ENCODE results near the gene GNB5.
"Not testable (repeated sequence)": the region's sequence is repeated elsewhere in the genome, so short reads cannot be mapped to it uniquely, and the experiment has no call there.

The GNB5 gene

DNA sequence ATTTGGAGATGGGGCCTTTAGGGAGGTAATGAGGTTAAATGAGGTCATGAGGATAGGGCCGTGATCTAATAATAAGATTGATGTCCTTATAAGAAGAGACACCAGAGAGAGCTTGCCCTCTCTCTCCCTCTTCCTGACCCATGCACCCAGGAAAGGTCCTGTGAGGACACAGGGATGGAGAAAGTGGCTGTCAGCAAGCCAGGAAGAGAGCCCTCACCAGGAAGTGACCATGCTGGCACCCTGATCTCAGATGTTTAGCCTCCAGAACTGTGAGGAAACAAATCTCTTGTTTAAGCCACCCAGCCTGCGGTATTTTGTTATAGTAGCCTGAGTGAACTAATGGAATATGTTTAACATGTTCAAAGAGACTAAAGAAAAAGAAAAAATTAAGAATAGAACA is 15.3 kb upstream of the GNB5 start:
- no peak for DNase-seq

DNA sequence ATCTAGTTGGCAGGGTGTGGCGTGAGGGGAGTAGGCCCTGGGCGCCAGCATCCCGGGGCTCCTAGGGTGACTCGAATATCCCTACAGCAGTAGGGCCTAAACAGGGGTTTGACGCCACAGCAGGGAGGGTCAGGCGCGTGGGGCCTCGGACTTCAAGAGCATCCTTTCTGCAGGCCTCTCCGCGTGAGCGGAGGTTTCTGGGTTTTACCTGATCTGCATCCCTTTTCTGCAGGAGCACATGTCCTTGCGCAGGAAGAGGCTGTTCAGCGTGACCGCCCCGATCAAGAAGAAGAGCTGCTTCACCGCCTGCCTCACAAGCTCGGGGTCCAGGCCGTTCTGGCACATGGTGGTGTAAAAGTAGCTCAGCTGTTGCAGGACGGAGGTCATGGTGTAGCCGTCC is 13.5 kb upstream of the GNB5 start:
- DNase-seq, result no peak

DNA sequence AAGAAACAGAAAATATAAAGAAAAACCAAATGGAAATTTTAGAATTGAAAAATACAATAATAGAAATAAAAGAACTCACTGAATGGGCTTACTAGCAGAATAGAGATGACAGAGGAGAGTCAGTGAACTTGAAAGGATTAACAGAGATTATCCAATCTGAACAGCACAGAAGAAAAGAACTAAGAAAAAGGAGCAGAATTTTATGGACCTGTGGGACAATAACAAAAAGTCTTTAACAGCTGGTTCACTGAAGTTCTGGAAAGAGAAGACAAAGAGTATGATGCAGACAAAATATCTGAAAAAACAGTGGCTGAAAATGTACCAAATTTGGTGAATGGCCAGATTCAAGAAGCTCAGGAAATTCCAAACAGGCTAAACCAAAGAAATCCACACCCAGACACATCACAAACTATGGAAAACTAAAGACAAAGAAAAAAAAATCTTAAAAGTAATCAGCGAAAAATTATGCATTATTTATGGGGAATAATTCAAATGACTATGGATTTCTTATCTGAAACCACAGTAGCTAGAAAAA is 9.7 kb upstream of the GNB5 start:
- no peak for DNase-seq

DNA sequence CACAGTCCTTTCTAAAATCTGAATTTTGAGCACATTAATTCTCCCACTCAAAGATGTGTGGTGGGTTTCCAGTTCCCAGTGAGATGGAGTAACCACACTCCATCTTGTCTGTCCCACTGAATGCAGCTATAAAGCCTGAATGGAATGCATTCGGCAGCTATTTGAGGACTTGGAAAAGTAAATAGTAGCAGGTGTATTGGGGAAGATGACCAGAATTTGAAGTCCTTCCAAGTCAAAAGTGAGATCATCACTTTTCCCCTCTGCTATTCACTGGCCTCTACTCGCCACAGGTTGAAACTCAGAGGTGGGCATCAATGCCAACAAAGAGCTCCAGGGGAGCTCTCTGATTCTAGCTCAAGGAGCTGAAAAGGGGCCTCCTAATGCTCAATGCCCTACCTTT is 8.1 kb upstream of the GNB5 start:
- DNase-seq, result no peak

DNA sequence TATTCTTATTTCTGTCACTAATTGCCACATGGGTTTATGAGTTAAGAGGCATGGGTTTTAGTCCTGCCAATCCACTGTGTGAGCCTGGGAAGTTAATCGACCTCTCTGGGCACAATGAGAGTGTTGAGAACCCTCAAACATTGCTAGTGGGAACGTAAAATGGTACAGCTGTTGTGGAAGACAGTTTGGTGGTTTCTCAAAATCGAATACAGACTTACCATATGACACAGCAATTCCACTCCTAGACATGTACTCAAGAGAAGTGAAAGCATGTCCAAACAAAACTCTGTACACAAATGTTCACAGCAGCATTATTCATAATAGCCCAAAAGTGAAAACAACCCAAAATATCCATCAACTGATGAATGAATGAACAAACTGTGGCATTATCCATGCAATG is 5.7 kb upstream of the GNB5 start:
- DNase-seq, result no peak

DNA sequence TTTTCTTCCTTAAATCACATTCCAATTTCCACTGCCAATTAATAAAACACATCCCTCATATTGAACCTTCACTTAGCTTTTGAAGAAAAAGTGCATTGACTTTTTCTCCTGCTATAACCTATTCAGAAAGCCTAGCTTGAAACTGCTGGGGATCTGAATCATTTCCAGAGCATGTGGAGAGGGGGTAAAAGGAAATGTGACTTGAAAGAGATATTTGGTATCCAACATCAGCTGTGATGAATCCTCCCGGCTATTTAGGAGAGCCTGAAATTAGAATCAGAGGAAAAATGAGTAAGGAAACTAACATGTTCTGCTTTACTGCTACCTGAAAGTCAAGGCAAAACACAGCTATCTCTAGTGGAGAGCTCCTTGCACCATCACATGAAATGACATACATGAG is 2.6 kb upstream of the GNB5 start:
- peak; percentile 22 for DNase-seq

DNA sequence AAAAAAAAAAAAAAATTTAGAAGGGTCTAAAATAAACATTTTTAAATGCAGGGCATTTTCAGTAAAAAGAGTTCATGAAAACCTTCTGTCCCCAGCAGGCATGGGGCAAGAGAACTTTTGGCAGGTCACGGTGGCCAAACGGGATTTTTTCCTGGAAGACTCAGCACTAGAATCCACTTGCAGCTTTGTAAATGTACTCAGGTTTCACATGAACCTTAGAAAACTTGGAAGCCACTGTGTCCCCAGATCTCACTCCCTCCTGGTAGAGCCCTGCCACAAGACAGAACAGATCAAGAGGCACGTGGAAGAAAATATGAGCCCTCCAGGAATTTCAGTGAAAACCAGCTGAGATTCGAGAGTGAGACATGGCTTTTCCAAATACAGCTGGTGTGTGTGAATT is 2.1 kb upstream of the GNB5 start:
- no peak for DNase-seq

DNA sequence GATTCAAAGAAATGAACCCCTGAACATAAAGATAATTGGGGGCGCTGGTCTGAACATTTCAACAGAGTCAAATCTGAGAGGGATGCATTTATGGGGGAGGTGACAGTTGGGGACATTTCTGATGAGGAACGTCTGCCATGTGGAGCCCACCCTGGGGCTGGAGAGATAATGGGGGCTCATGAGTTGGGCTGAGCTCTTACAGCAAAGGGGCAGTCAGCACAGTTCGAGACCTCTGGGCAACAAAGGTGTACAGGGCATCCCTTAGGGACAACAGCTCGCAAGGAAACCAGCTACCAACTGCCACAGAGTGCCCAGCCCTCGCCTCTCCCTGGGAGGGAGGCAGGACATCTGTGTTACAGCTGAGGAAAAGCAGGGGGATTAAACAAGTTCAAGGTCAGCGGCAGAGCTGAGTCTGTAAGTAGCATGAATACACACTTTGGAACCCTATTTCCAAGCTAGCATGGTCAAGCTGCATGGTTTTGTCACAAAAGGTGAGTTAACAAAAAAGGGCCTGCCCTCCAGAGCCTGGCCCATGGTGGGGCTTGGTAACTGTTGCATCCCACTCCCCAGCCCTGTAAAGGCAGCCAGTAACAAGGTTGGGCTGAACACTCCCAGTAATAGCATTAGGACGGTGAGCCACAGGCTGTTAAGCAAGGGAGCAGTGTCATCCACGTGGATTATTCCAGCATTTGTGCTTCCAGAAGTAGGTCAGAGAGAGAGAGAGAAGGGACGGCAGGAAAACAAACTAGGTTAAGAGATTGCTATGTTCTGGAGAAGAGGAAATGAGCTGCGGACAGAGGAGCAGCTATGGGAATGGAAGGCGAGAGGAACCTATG is 4.3 kb downstream of the GNB5 start:
- no peak for DNase-seq

DNA sequence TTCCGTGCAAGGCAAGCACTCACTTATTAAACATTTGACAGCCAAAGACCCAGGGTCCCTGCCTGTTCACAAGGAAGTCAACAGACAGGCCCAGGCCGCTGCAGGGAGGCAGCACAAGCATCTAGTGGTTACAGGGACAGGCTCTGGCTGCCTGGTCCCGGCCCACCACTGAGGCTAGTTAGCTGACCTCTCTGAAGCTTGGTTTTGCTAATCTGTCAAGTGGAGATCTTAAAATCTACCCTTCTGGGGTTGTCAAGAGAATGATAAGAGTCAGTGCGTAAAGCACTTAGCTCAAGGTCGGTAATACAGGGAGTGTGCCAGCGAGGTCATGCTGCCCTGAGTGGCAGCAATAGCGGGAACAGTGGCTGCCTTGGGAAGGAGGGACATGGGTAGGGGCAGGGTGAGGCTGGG is 6.0 kb downstream of the GNB5 start:
- DNase-seq, result no peak

DNA sequence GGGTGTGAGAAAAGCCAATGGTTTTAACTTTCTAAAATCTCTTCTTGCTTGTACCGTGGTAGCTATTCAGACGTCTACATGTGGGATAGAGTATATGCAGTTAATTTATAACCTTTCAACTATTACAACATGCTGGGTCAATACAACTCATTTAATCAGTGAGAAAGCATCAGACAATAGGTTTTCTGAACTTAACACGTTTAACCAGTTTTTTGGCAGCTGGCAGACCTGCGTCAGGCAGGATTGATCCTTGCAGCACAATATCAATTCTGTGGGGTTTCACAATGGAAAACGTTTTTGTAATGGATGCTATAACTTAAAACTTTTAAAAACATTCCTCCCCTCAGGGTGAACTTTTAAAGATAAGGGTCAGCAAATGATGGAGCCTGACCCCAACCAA is 6.5 kb downstream of the GNB5 start:
- DNase-seq, result no peak

DNA sequence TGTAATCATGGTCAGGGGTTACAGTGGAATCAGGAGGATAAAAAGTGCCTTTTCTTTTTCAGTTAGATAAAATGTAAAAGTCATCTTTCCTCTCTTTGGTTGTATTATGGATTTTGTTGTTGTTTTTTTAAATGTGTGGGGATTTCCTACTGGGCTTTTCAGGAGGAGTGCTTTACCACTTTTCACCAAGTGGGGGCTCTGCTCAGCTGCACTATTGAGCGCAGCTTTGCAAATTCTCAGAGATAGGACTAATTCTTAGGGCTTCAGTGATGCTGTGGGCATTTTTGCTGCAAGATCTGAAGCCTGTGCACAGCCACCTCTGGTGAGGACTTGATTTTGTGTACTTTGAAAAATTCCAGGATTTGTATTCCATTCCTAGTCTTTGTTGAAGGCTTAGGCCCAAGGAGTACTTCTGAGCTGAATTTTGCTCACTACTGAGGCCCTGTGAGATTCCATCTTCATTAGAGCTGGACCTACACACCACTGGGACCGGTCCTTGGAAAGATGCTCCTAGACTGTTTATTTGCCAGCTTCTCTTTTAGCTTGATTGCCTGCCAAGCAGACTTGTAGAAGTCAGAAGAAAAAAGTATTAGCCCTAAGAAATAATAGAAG is 7.5 kb downstream of the GNB5 start:
- peak; percentile 25 for DNase-seq

DNA sequence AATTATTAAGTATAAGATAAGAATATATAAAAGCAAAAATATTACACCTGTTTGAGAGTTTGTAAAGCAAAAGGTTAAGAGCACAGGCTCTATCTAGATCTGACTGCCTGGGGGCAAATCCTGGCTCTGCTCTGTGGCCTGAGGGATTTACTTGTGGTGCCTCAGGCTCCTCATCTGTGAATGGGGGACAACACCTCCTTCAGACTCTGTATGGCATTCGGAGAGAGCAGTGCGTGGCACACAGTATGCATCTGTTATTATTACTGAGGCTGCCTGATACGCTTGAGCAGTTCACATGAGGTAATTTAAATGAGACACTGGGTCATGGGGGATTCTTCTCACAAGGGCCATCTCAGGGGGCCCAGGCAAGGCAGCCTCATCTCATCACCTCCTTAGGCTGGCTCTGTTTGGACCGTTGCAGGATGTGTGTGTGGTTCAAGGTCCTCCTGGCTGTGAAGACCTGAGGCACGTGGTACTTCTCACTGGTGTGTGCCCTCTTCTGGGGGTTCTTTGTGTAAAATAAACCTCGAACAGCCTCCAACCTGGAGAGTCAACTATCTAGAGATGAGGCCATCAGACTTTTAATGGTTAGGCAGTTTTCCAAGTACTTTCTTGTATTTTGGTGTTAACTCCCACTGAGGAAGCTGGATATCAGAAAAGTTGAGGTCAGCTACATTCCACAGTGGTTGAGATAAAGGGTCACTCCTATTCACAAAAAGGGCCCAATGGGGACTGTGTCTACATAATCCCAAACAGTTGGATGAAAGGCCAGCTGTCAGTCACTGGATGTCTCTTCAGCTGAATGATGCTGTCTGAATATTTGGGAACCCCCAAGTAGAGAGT is 9.0 kb downstream of the GNB5 start:
- no peak for DNase-seq

DNA sequence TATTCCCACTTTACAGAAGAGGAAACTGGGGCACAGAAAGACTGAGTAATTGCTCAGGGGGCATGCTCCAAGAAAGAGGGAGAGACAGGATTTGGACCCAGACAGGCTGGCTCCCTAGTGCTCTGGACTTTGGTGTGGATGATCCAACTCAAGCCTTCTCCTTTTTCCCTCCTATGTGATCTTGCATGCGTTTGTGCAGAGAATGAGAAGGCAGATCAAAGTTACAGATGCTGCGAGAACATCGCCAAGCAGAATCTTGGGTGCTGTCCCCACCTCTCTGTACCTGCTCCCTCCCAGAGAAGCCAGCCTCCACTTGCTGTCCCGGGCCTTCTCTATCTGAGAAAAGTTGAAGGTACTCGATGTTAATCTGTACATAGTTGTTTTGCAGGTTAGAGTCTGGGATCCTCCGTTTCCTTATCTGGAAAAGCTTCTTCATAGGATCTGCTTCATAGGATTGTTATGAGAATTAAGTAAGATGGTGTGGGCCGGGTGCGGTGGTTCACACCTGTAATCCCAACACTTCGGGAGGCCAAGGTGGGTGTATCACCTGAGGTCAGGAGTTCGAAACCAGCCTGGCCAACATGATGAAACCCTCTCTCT is 10.2 kb downstream of the GNB5 start:
- no peak for DNase-seq

DNA sequence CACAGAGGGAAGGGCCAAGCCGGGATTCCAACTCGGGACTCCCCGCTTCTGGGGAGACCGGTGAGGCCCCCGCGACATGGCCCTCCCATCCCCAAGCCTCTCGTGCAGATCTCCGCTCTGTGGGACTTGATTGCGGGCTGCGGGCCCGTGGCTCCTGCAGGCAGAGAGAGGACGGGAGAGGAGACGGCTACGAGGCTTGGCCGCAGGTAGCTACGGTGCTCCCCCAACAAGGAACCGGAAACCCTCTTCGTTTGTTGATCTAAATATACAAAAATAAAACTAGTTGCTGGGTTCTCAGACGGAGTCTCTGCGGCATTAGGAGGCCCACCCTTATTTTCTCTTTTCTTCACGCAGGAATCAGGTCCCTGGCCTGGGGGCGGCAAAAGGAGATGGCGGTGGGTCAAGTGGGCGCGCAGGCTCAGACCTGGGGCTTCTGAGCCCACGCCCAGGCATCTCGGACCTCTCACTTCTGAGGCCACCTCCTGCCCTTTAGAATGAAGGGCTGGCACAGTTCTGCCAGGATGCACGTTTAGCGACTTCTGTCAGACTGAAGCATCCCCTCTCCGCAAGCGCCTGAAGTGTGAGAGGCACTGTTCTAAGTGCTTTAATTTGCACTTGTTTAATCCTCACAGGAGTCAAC is 10.9 kb downstream of the GNB5 start:
- DNase-seq, result no peak

DNA sequence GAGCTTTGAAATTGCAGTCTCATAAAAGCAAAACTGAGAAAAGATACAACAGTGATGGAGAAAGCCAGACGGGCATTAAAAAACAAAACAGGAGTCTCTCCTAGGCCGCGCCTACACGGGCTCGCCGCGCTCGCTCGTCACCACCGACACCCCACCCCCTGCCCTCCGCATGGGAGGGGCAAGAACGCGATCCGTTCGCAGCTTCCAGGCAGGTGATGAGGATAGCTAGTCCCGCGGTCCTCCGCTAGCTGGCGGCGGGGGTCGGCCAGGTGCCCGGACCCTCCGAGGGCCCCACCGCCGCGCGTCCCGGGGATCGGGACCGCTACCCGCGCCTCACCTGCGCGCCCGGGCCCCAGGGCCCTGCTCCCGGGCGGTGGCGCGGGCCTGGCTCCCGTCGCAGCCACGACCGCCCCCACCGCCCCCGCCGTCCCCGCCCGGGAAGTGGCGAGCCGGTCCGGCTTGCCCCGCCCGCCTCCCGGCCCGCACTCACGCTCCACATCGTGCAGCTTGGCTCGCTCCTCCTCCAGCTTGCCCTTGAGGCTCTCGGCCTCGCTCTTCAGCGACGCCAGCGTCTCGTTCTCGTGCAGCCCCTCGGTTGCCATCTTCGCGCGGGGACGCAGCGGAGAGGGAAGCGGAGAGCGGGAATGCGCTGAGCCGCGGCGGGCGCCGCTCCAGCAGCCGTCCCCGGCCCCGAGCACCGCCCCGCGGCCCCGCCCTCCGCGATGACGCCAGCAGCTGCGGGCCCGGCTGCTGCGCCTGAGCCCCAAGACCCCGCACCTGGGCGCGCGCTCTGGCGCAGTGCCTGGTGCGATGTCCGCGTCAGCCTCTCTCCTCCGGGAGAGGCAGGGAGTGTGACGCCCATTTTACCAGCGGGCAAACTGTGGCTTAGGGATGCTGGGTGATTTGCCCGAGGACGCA is 11.7 kb downstream of the GNB5 start:
- peak; percentile 68 for DNase-seq

DNA sequence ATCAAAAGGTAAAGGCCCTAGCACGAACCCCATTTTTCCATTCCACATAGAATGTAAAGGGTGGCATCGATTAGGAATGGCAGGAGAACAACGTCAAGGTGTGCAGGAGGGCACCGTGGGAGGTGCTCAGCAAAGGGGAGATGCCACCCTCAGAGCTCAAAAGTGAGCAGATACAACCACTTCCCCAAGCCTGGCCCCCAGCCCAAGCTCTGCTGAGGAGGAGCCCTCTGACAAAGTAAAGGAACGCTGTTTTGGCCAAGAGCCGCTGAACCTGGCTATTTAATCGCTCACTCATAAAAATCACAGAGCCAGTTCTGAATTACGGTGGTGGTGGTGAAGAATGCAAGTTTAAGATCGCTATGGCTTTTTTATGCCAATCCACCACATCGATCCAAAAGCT is 12.4 kb downstream of the GNB5 start:
- no peak for DNase-seq

DNA sequence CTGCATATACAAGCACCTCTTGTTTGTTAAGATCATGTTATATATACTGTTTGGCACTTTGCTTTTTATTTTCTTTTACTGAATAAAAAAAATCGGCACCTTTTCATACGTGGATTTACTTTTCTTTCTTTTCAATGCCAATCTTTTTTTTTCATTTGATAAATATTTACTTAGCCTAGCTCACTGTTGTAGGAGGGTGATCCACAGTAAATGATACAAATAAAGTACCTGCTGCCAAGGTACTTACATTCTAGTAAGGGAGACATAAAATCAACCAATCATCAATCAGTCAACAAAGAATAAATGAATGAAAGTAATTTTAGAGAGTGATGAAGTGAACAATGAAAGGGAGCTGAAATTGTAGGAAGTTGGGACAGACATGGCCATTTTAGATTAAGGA is 18.3 kb downstream of the GNB5 start:
- DNase-seq, result no peak

DNA sequence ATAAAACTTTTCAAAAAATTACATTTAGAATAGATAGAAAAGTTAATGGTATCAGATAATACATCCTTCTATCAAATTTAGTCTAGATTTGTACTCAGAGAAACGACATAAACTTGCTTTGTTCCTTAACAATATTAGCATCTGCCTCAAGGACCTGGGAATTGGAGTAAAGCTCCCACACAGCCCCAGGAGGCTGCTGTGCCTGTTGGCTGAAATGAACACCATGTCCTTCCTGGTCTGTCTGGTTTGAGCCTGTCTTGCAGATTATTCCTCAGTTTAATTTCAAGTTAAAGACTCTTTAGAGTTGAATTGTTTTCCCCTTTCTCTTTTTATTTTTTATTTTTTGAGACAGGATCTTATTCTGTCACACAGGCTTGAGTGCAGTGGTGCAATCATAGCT is 19.4 kb downstream of the GNB5 start:
- DNase-seq, result no peak

DNA sequence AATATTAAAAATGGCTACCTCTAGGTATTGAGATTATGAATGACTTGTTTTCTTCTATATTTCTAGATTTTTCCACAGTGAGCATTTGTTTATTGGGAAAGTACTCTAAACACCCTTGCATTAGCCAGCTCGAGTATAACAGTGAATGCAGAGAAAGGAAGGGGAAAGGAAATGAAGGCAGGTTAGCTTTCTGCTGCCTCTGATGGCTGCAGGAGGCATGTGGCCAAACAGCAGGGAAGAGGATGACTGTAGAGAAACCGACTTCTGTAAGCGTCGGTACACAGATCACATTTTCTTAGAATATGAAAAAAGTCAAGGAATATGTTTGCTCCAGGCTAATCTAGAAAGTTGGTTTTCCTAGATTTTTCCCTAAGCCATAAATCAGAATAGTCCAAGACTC is 19.8 kb downstream of the GNB5 start:
- DNase-seq, result no peak

DNA sequence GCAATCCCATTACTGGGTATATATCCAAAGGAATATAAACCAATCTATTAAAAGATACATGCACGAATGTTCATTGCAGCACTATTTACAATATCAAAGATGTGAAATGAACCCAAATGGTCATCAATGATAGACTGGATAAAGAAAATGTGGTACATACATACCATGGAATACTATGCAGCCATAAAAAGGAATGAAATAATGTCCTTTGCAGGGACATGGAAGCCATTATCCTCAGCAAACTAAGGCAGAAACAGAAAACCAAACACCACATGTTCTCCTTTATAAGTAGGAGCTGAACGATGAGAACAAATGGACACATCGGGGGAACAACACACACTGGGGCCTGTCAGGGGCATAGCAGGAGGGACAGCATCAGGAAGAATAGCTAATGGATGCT is 21.0 kb downstream of the GNB5 start:
- DNase-seq, result not testable (repeated sequence)

DNA sequence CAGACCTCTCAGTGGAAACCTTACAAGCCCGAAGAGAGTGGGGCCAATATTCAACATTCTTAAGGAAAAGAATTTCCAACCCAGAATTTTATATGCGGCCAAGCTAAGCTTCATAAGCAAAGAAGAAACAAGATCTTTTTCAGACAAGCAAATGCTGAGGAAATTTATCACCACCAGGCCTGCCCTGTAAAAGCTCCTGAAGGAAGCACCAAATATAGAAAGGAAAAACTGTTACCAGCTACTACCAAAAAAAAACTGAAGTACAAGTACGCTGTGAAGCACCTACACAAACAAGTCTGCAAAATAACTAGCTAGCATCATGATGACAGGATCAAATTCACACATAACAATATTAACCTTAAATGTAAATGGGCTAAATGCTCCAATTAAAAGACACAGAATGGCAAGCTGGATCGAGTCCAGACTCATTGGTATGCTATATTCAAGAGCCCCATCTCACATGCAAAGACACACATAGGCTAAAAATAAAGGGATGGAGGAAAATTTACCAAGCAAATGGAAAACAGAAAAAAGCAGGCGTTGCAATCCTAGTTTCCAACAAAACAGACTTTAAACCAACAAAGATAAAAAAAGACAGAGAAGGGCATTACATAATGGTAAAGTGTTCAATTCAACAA is 25.6 kb downstream of the GNB5 start:
- not testable (repeated sequence) for DNase-seq

Data from fibroblast of skin of right biceps (primary cell).